Left ventricle myocardium inferior (tissue), 1 donor: ENCODE data around the gene ITPR1. TPM values are rescaled to one million over a fixed set of nuclear protein-coding genes. Genes with fewer than 3 reads are reported as not detected.
"Not testable (repeated sequence)": the region's sequence is repeated elsewhere in the genome, so short reads cannot be mapped to it uniquely, and the experiment has no call there.

ENCODE experiments used
- DNase-seq: peaks from one replicate; pipeline ENCODE4 v3.0.0-alpha.2; 2020
- H3K27ac ChIP-seq: fragments of 200-600 bp; replicated peaks from 2 replicates; pipeline ENCODE4 v1.8.0; 2021
- H3K27me3 ChIP-seq: fragments of 200-600 bp; 2 replicates; pipeline ENCODE4 v1.8.0; 2021; ENCODE audit warnings: low read depth
- H3K36me3 ChIP-seq: fragments of 200-600 bp; 2 replicates; pipeline ENCODE4 v1.8.0; 2021
- H3K4me1 ChIP-seq: fragments of 200-600 bp; 2 replicates; pipeline ENCODE4 v1.8.0; 2021
- H3K4me3 ChIP-seq: fragments of 200-600 bp; 2 replicates; pipeline ENCODE4 v1.8.0; 2021; ENCODE audit warnings: mild to moderate bottlenecking, moderate library complexity
- H3K9me3 ChIP-seq: fragments of 200-600 bp; replicated peaks from 2 replicates; pipeline ENCODE4 v1.8.0; 2021
- intact Hi-C: fragments of 100-400 bp; cut with micrococcal nuclease; formaldehyde crosslinking; loops from one replicate; pipeline ENCODE4 v1.11.0; 2022
- total RNA-seq: library from RNA; stranded (reverse); fragmentation: NEBNext Ultra II Directional; extraction: Animal tissue kit (Norgen Biotek cat#: 25700); gene quantifications from one replicate; pipeline ENCODE4 v1.2.1, GENCODE V29; 2021
- TF ChIP-seq, protein P1 (sequence below): fragments of 200-600 bp; IDR thresholded peaks from 2 replicates; pipeline ENCODE4 v1.8.0; 2021; ENCODE audit warnings: antibody characterized with exemption, mild to moderate bottlenecking, borderline replicate concordance
- donor health status: DM: no; HTN: yes; CAD: no; lungs with severe emphysema.

The ITPR1 gene
- total RNA-seq, 1 donor from 2014 or later: 29.0 TPM

DNA sequence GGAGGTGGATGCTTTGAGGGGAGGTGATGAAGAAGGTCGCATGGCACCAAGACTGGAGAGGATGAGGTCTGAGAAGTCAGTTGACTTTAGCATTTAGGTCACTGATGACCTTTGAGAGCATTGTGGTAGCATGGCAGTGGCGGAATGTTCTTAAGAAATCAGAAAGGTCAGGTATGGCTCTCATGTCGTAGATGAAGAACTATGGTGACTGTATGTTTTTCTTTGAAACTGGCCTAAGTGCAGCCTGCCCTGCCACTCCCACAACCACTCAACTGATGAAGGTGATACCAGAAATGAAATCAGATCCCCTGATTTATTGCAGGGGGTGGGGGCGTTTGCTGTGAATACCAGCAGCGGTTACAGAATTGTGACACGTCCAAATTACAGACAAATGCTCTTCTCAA is 102.6 kb downstream of the ITPR1 start:
- Histone ChIP-seq H3K4me3 (no peak overlapping the region), H3K27me3 (no peaks in the 10 kb centered on the region), H3K36me3 (no peaks in the 10 kb centered on the region), H3K27ac (no peak overlapping the region), H3K4me1 (peaks cover 12% of the 10 kb centered on the region), H3K9me3 (no peaks in the 10 kb centered on the region)
- intact Hi-C loops: no loop called here
- DNase-seq: no peak
- TF ChIP-seq, protein P1, sequence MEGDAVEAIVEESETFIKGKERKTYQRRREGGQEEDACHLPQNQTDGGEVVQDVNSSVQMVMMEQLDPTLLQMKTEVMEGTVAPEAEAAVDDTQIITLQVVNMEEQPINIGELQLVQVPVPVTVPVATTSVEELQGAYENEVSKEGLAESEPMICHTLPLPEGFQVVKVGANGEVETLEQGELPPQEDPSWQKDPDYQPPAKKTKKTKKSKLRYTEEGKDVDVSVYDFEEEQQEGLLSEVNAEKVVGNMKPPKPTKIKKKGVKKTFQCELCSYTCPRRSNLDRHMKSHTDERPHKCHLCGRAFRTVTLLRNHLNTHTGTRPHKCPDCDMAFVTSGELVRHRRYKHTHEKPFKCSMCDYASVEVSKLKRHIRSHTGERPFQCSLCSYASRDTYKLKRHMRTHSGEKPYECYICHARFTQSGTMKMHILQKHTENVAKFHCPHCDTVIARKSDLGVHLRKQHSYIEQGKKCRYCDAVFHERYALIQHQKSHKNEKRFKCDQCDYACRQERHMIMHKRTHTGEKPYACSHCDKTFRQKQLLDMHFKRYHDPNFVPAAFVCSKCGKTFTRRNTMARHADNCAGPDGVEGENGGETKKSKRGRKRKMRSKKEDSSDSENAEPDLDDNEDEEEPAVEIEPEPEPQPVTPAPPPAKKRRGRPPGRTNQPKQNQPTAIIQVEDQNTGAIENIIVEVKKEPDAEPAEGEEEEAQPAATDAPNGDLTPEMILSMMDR: no peak

DNA sequence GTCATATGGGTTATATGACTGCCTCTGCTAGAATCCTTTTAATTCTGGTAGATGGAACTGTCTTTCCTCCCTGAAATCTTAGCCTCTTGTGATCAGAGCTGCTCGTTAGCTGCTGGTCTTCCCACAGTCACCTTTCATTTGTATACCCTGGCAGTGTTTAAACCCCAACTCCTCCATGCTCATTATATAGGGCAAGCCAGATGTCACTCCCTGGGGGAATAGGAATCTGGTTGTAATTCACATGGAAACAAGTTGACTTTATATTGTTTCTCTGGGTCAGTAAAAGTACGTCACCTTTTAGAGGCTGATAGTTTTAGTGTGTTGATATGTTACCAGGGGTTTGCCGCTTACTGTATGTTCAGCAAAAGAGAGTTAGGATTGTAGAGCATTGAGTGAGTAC is 103.5 kb downstream of the ITPR1 start:
- H3K4me1 ChIP-seq: peaks cover 18% of the 10 kb centered on the region
- H3K36me3 ChIP-seq: no peaks in the 10 kb centered on the region
- no peak for DNase-seq
- intact Hi-C loops: no loop called here
- H3K4me3 ChIP-seq: no peak overlapping the region
- TF ChIP-seq, protein P1: no peak
- no peaks in the 10 kb centered on the region for H3K9me3 ChIP-seq
- H3K27ac ChIP-seq: no peak overlapping the region
- no peaks in the 10 kb centered on the region for H3K27me3 ChIP-seq

DNA sequence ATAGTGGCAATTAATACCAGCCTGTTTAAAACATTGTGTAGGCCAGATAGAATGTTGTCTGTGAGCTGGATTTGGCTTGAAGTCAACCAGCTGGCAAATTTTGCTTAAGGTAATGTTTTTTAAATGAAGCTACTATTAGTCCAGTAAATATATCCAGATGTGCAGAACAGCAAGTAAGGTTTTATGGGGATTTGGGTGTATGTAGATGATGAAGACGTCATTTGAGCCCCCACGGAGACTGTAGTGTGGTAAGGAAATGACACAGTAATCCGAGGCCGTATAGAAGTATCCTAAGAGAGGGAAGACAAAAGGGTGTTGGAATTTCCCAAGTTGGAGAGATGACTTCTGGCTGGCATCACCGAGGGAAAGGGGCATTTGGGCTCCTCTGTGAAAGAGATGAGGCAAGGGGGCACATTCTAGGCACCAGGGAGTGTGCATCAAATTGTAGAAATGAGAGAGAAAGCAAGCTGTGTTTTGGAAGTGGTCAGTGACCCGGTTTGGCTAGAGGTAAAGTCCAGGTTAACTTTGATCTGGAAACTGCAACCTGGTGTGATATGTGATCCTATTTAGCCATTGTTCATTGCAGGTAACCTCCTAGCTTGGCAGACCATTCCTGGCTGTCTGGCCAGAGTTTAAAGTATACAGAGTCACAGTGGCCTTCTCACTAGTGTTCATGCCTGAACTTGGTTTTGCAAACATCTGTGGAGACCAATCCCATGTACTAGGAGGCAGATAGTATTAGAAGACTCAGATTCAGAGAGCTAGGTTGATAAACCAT is 104.2 kb downstream of the ITPR1 start:
- no peak overlapping the region for H3K27ac ChIP-seq
- H3K4me1 ChIP-seq: peaks cover 18% of the 10 kb centered on the region
- no peaks in the 10 kb centered on the region for H3K27me3 ChIP-seq
- H3K36me3 ChIP-seq: no peaks in the 10 kb centered on the region
- TF ChIP-seq, protein P1: no peak
- H3K9me3 ChIP-seq: no peaks in the 10 kb centered on the region
- no peak overlapping the region for H3K4me3 ChIP-seq
- no peak for DNase-seq
- intact Hi-C loops: no loop called here

DNA sequence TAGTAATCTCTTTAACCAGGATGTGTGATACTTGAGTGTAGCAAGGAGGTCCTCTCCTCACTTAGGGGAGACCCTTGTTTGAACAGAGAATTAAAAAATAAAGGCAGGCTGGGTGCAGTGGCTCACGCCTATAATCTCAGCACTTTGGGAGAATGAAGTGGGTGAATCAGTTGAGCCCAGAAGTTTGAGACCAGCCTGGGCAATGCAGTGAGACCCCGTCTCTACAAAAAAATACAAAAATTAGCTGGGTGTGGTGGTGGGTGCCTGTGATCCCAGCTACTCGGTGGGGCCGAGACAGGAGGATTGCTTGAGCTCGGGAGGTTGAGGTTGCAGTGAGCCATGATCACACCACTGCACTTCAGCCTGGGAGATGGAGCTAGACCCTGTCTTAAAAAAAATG is 105.1 kb downstream of the ITPR1 start:
- H3K4me1 ChIP-seq: peaks cover 18% of the 10 kb centered on the region
- H3K4me3 ChIP-seq, intact Hi-C loops, H3K27me3 ChIP-seq, DNase-seq, H3K36me3 ChIP-seq, H3K27ac ChIP-seq, H3K9me3 ChIP-seq: not testable (repeated sequence)

DNA sequence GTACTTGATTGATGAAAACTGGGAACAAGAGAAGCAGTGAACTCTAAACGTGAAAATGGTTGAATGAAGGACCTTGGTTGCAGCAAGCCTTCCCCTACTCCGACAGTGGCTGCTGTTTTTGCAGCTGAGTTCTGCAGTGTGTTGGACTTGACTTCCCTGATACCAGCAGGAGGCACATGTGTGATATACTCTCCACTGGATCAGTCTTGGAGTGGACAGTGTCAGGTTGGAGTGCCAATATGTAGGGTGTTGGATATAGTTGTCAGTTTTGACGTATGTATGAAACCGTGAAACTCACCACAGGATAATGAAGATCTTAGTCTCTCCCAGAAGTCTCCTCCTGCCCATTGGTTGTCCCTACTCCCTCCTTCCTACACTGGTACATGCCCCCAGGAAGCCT is 106.5 kb downstream of the ITPR1 start:
- intact Hi-C loops: no loop called here
- Histone ChIP-seq H3K4me1 (peaks cover 20% of the 10 kb centered on the region), H3K4me3 (no peak overlapping the region), H3K27ac (no peak overlapping the region), H3K9me3 (no peaks in the 10 kb centered on the region), H3K36me3 (no peaks in the 10 kb centered on the region), H3K27me3 (no peaks in the 10 kb centered on the region)
- no peak for DNase-seq
- TF ChIP-seq, protein P1: no peak

DNA sequence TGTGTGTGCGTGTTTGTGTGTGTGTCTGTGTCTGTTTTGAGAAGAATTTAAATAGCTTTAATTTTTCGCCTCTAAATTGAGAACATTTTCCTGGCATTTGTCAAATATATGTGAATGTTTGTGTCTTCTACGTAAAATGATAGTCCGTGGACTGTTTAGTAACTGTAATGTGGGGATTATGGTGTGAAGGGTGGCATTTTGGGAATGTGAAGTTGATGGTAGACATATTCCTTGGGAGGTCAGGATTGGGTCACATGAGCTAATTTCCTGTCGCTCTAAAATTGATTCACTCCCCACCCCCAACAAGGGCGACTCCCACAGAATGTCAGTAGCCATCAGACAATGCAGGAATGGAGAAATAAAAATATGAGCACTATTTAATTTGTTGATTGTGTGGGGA is 107.3 kb downstream of the ITPR1 start:
- Histone ChIP-seq H3K27me3 (no peaks in the 10 kb centered on the region), H3K4me3 (no peak overlapping the region), H3K4me1 (peaks cover 29% of the 10 kb centered on the region), H3K36me3 (no peaks in the 10 kb centered on the region), H3K9me3 (no peaks in the 10 kb centered on the region), H3K27ac (no peak overlapping the region)
- TF ChIP-seq, protein P1: no peak
- no peak for DNase-seq
- intact Hi-C loops: no loop called here
